ENCODE measurements around the gene MRPL48.

GRCh38 chr11:73913472-73913871 is 125.8 kb downstream of the MRPL48 start:
- TF ChIP-seq CTCF (IDR thresholded peaks at IDR 0.05) (no peak), POLR2A (IDR thresholded peaks at IDR 0.05) (no peak)
